HT-29 (cell line): Measurements from ENCODE around the gene TTLL6. TPM values are rescaled to one million over a fixed set of nuclear protein-coding genes. Genes with fewer than 3 reads are reported as not detected.
"Not testable (repeated sequence)": the region's sequence is repeated elsewhere in the genome, so short reads cannot be mapped to it uniquely, and the experiment has no call there.

Source experiments
- DNase-seq: peaks from one replicate; pipeline ENCODE4 v3.0.0-alpha.2; 2015; ENCODE audit warnings: low spot score
- small RNA-seq: library from RNA; depleted of rRNA; stranded (forward); fragments of <200 nt; gene quantifications from one replicate; pipeline ENCODE3, GENCODE V24; 2014
- total RNA-seq: library from RNA; depleted of rRNA; stranded (reverse); fragments of >200 nt; shearing (Covaris generic); gene quantifications from 2 replicates; pipeline ENCODE4 v1.2.3, GENCODE V29; 2014; rRNA removed

Gene TTLL6
- total RNA-seq, 1 experiment from 2014 or later: 0.36 TPM

- peak; percentile 92 for DNase-seq
These were observed 92.6 kb downstream of the TTLL6 start for GRCh38 chr17:48724251-48725003.

GRCh38 chr17:48723423-48724250 lies 93.4 kb downstream of the TTLL6 start:
- DNase-seq: no peak

GRCh38 chr17:48722915-48723422 lies 94.1 kb downstream of the TTLL6 start, which contains the start of gene PRAC2:
Gene PRAC2, plus strand, starts transcription at chr17:48723185. Its CDS starts 1,226 bp downstream, at chr17:48724411.
- DNase-seq: no peak

- DNase-seq: no peak
These were observed 94.7 kb downstream of the TTLL6 start, which contains the start of gene PRAC1 for GRCh38 chr17:48722201-48722907. Gene PRAC1, minus strand, starts transcription at chr17:48722518. Its CDS starts 126 bp downstream, at chr17:48722392.

GRCh38 chr17:48721009-48721402 lies 96.0 kb downstream of the TTLL6 start:
- DNase-seq: no peak

- no peak for DNase-seq
These were observed 96.6 kb downstream of the TTLL6 start for GRCh38 chr17:48720266-48721008.

- DNase-seq: no peak
These were observed 97.3 kb downstream of the TTLL6 start for GRCh38 chr17:48719642-48720265.

- peak; percentile 13 for DNase-seq
These were observed 98.0 kb downstream of the TTLL6 start for GRCh38 chr17:48718761-48719641.

GRCh38 chr17:48718227-48718760 lies 98.7 kb downstream of the TTLL6 start:
- no peak for DNase-seq

- DNase-seq: no peak
These were observed 99.4 kb downstream of the TTLL6 start for GRCh38 chr17:48717367-48718226.

- not testable (repeated sequence) for DNase-seq
These were observed 100.5 kb downstream of the TTLL6 start for GRCh38 chr17:48716549-48716948.

GRCh38 chr17:48715496-48716399 lies 101.3 kb downstream of the TTLL6 start:
- DNase-seq: no peak

Small RNA genes within 50 kb of the gene (small RNA-seq; reads per million reads assigned to genes)
- gene COX6B1P2 (not detected), gene MIR3185 (not detected), gene RF02132 (not detected), gene RF02133 (not detected), gene RN7SL125P (not detected)

Other genes with a start within 250 kb of the TTLL6 start
- gene HOXB4, start 238.9 kb downstream of the TTLL6 start, total RNA-seq: 14.5 and 15.5 TPM in 2 replicates
- 99.5 and 126 TPM in 2 replicates for gene HOXB3, start 227.0 kb downstream of the TTLL6 start, total RNA-seq
- gene HOXB5, start 223.4 kb downstream of the TTLL6 start, total RNA-seq: 7.5 and 8.2 TPM in 2 replicates
- gene HOXB6, start 212.2 kb downstream of the TTLL6 start, total RNA-seq: 160 and 174 TPM in 2 replicates
- 37.3 and 39.7 TPM in 2 replicates for gene HOXB7, start 206.2 kb downstream of the TTLL6 start, total RNA-seq
- gene HOXB8, start 201.9 kb downstream of the TTLL6 start, total RNA-seq: 51.0 and 52.7 TPM in 2 replicates
- gene HOXB9, start 190.9 kb downstream of the TTLL6 start, total RNA-seq: 177 and 188 TPM in 2 replicates
- gene PRAC1, start 94.7 kb downstream of the TTLL6 start, total RNA-seq: not detected in 2 replicates
- 0.76 TPM in 1 of 2 replicates, not detected in the other for gene PRAC2, start 94.0 kb downstream of the TTLL6 start, total RNA-seq
- gene HOXB13, start 88.5 kb downstream of the TTLL6 start, total RNA-seq: 3.5 and 5.3 TPM in 2 replicates
- gene CALCOCO2, start 13.8 kb upstream of the TTLL6 start, total RNA-seq: 8.1 and 11.0 TPM in 2 replicates
- 179 and 187 TPM in 2 replicates for gene ATP5MC1, start 75.6 kb upstream of the TTLL6 start, total RNA-seq
- 73.9 and 75.5 TPM in 2 replicates for gene UBE2Z, start 91.2 kb upstream of the TTLL6 start, total RNA-seq
- 93.9 and 141 TPM in 2 replicates for gene SNF8, start 127.6 kb upstream of the TTLL6 start, total RNA-seq
- gene GIP, start 151.4 kb upstream of the TTLL6 start, total RNA-seq: not detected in 2 replicates
- gene IGF2BP1, start 180.2 kb upstream of the TTLL6 start, total RNA-seq: not detected in 2 replicates